Stimulated activated naive CD4-positive, alpha-beta T cell (primary cell): ENCODE data around the gene DVL3.
"Not testable (repeated sequence)": the region's sequence is repeated elsewhere in the genome, so short reads cannot be mapped to it uniquely, and the experiment has no call there.

ENCODE experiments used
- DNase-seq, 6 experiments: peaks; one replicate each; lab custom pipeline; 2025; lab: John Stamatoyannopoulos, UW

The DVL3 gene

GRCh38 chr3:184154885-184155643 is at the start of gene DVL3:
Gene DVL3 (plus strand): TSS chr3:184155377. CDS start chr3:184155636, 259 bp downstream.
- DNase-seq = peak in 5 of 6 experiments; percentile 26 to 45 (median 33)

GRCh38 chr3:184110316-184110725 is 44.9 kb upstream of the DVL3 start:
- no peak for DNase-seq

- DNase-seq = no peak
Measured at GRCh38 chr3:184116017-184116416, 39.2 kb upstream of the DVL3 start.

GRCh38 chr3:184117636-184118035 is 37.5 kb upstream of the DVL3 start:
- no peak for DNase-seq

GRCh38 chr3:184121031-184121430 is 34.1 kb upstream of the DVL3 start:
- not testable (repeated sequence) for DNase-seq

GRCh38 chr3:184126006-184126405 is 29.2 kb upstream of the DVL3 start:
- DNase-seq = no peak

- no peak for DNase-seq
Measured at GRCh38 chr3:184129012-184129411, 26.2 kb upstream of the DVL3 start.

GRCh38 chr3:184132945-184133344 is 22.2 kb upstream of the DVL3 start:
- DNase-seq = no peak

GRCh38 chr3:184133840-184134745 is 21.1 kb upstream of the DVL3 start:
- peak in 3 of 6 experiments; percentile 26 to 67 (median 30) for DNase-seq

- DNase-seq = peak in 1 of 6 experiments; percentile 37
Measured at GRCh38 chr3:184134746-184135148, 20.4 kb upstream of the DVL3 start.

GRCh38 chr3:184135149-184135910 is 19.8 kb upstream of the DVL3 start, which contains the start of gene EIF2B5:
Gene EIF2B5 (plus strand): TSS chr3:184135358. CDS start chr3:184135386, 28 bp downstream.
- DNase-seq = peak; percentile 76 to 88 (median 82)

GRCh38 chr3:184135911-184136260 is 19.3 kb upstream of the DVL3 start:
- DNase-seq = no peak

GRCh38 chr3:184140436-184140835 is 14.7 kb upstream of the DVL3 start:
- DNase-seq = no peak

- DNase-seq = no peak
Measured at GRCh38 chr3:184142199-184142598, 13.0 kb upstream of the DVL3 start.

- DNase-seq = no peak
Measured at GRCh38 chr3:184143327-184143726, 11.8 kb upstream of the DVL3 start.

GRCh38 chr3:184144505-184144904 is 10.7 kb upstream of the DVL3 start:
- DNase-seq = no peak

GRCh38 chr3:184145111-184145524 is 10.1 kb upstream of the DVL3 start:
- peak in 4 of 6 experiments; percentile 10 to 44 (median 24) for DNase-seq

GRCh38 chr3:184145751-184146270 is 9.4 kb upstream of the DVL3 start:
- DNase-seq = no peak

GRCh38 chr3:184148076-184148475 is 7.1 kb upstream of the DVL3 start:
- no peak for DNase-seq

- DNase-seq = no peak
Measured at GRCh38 chr3:184149123-184149522, 6.1 kb upstream of the DVL3 start.

- not testable (repeated sequence) for DNase-seq
Measured at GRCh38 chr3:184149770-184150169, 5.4 kb upstream of the DVL3 start.
